A673 (cell line): ENCODE results near the gene GABRG3.

ENCODE experiments used
- CTCF ChIP-seq: fragments of 300-800, 200-600 bp; sonication (generic); conservative IDR thresholded peaks from 2 replicates; pipeline ENCODE4 v1.5.1; 2017; ENCODE audit warnings: low read depth, mild to moderate bottlenecking, antibody characterized with exemption, low read length, moderate library complexity, mixed read lengths
- EZH2 ChIP-seq: fragments of 200-600 bp; sonication (generic); IDR thresholded peaks from 2 replicates; pipeline ENCODE4 v1.6.1; 2017; ENCODE audit warnings: borderline replicate concordance, low read depth, mild to moderate bottlenecking, mixed read lengths, antibody characterized with exemption, low read length; ENCODE audit not compliant: poor library complexity, severe bottlenecking

GRCh38 chr15:27087651-27088583 lies 116.9 kb downstream of the GABRG3 start:
- no peak for TF ChIP-seq CTCF
- no peak for TF ChIP-seq EZH2
